ENCODE results near the gene PCNA.

- TF ChIP-seq IRF3 (IDR thresholded peaks at IDR 0.05) (no peak), TBL1XR1 (IDR thresholded peaks at IDR 0.05; ENCODE audit: low read depth, low read length) (no peak), CTCF (IDR thresholded peaks at IDR 0.05 in 2 of 3, conservative IDR thresholded peaks at IDR 0.05 in 1 of 3; ENCODE audit: control insufficient read depth in 2 of 3, extremely low read depth in 1 of 3, insufficient read depth in 1 of 3, low read depth in 3 of 3, low read length in 3 of 3) (no peak), JUND (IDR thresholded peaks at IDR 0.05; ENCODE audit: low read depth, low read length) (no peak), EZH2 (IDR thresholded peaks at IDR 0.05; ENCODE audit: borderline replicate concordance, control insufficient read depth, low read depth, low read length) (no peak), REST (IDR thresholded peaks at IDR 0.05; ENCODE audit: low read depth, low read length) (no peak), EP300 (IDR thresholded peaks at IDR 0.05; ENCODE audit: borderline replicate concordance in 1 of 2, control insufficient read depth in 1 of 2, low read depth in 2 of 2, low read length in 2 of 2) (peak in 1 of 2 experiments; percentile 23; a peak in 1 of 4 replicates)
Measured at GRCh38 chr20:5080384-5080877, 39.3 kb downstream of the PCNA start.
